Neural cell (in vitro differentiated cells): Measurements from ENCODE around the gene POLN. TPM values are rescaled to one million over a fixed set of nuclear protein-coding genes. Genes with fewer than 3 reads are reported as not detected.

ENCODE experiments used
- H2AFZ ChIP-seq: fragments of 200-600, 300-800 bp; sonication (generic), shearing (Covaris generic); 2 replicates; pipeline ENCODE4 v1.6.0; 2014; ENCODE audit warnings: low read depth, mild to moderate bottlenecking, antibody characterized with exemption, low read length, moderate library complexity
- H3F3A ChIP-seq: fragments of 200-600 bp; shearing (Covaris generic); 2 replicates; pipeline ENCODE4 v1.6.1; 2016; ENCODE audit warnings: mild to moderate bottlenecking, moderate library complexity, mixed read lengths, antibody characterized with exemption, low read length; ENCODE audit not compliant: insufficient read depth, poor library complexity, severe bottlenecking
- H3K27ac ChIP-seq: fragments of 200-600, 300-800 bp; sonication (generic), shearing (Covaris generic); 2 replicates; pipeline ENCODE4 v1.5.1; 2014; ENCODE audit warnings: mild to moderate bottlenecking, low read length, moderate library complexity
- H3K27me3 ChIP-seq: fragments of 300-800, 200-600 bp; sonication (generic), shearing (Covaris generic); 2 replicates; pipeline ENCODE4 v1.6.0; 2014; ENCODE audit warnings: mild to moderate bottlenecking, low read depth, low read length, moderate library complexity; ENCODE audit not compliant: insufficient read depth
- H3K36me3 ChIP-seq: fragments of 300-800, 200-600 bp; sonication (generic), shearing (Covaris generic); 2 replicates; pipeline ENCODE4 v1.5.1; 2014; ENCODE audit warnings: mild to moderate bottlenecking, antibody characterized with exemption, low read length, moderate library complexity; ENCODE audit not compliant: insufficient read depth
- H3K4me2 ChIP-seq: fragments of 300-800, 200-600 bp; sonication (generic), shearing (Covaris generic); 2 replicates; pipeline ENCODE4 v1.6.0; 2014; ENCODE audit warnings: mild to moderate bottlenecking, low read length
- H3K4me3 ChIP-seq: fragments of 300-800, 200-600 bp; sonication (generic), shearing (Covaris generic); 2 replicates; pipeline ENCODE4 v1.5.1; 2014; ENCODE audit warnings: mild to moderate bottlenecking, low read length, moderate library complexity
- H3K79me2 ChIP-seq: fragments of 200-600 bp; shearing (Covaris generic); replicated peaks from 2 replicates; pipeline ENCODE4 v1.6.0; 2014; ENCODE audit warnings: mild to moderate bottlenecking, low read length, moderate library complexity; ENCODE audit not compliant: insufficient read depth
- H3K9ac ChIP-seq: fragments of 300-800, 200-600 bp; sonication (generic), shearing (Covaris generic); 2 replicates; pipeline ENCODE4 v1.6.1; 2016; ENCODE audit warnings: mild to moderate bottlenecking, low read length, mixed read lengths
- H3K9me2 ChIP-seq: fragments of 200-600 bp; shearing (Covaris generic); 2 replicates; pipeline ENCODE4 v1.6.1; 2016; ENCODE audit warnings: mild to moderate bottlenecking, low read length, mixed read lengths; ENCODE audit not compliant: insufficient read depth
- H3K9me3 ChIP-seq: fragments of 200-600, 300-800 bp; sonication (generic), shearing (Covaris generic); 2 replicates; pipeline ENCODE4 v1.6.1; 2016; ENCODE audit warnings: mild to moderate bottlenecking, mixed run types, low read length, moderate library complexity, mixed read lengths
- H4K20me1 ChIP-seq: fragments of 200-600 bp; shearing (Covaris generic); 2 replicates; pipeline ENCODE4 v1.6.1; 2016; ENCODE audit warnings: mild to moderate bottlenecking, mixed run types; ENCODE audit not compliant: insufficient read depth
- EP300 ChIP-seq: fragments of 450-650 bp; conservative IDR thresholded peaks from 2 replicates; pipeline ENCODE4 v1.6.1; 2014; ENCODE audit warnings: antibody characterized with exemption, mild to moderate bottlenecking, moderate library complexity; ENCODE audit not compliant: poor library complexity, severe bottlenecking
- EZH2 ChIP-seq: fragments of 200-600, 300-800 bp; shearing (Covaris generic), sonication (generic); IDR thresholded peaks from 2 replicates; pipeline ENCODE4 v1.6.1; 2014; ENCODE audit warnings: antibody characterized with exemption, low read length, borderline replicate concordance, mild to moderate bottlenecking; ENCODE audit not compliant: insufficient read depth, poor library complexity, severe bottlenecking
- MXI1 ChIP-seq: fragments of 450-650 bp; conservative IDR thresholded peaks from 2 replicates; pipeline ENCODE4 v1.6.1; 2014; ENCODE audit warnings: antibody characterized with exemption, mild to moderate bottlenecking; ENCODE audit not compliant: poor library complexity, severe bottlenecking
- POLR2AphosphoS5 ChIP-seq: IDR thresholded peaks from 2 replicates; pipeline ENCODE4 v1.6.1; 2012
- RAD21 ChIP-seq: fragments of 450-650 bp; conservative IDR thresholded peaks from 2 replicates; pipeline ENCODE4 v1.6.1; 2014; ENCODE audit warnings: antibody characterized with exemption, mild to moderate bottlenecking, moderate library complexity
- SMC3 ChIP-seq: fragments of 450-650 bp; conservative IDR thresholded peaks from 2 replicates; pipeline ENCODE4 v1.6.1; 2014; ENCODE audit warnings: antibody characterized with exemption, mild to moderate bottlenecking, moderate library complexity; ENCODE audit not compliant: poor library complexity
- TAF1 ChIP-seq: IDR thresholded peaks from 2 replicates; pipeline ENCODE4 v1.6.1; 2012; ENCODE audit warnings: low read depth
- polyA plus RNA-seq: library from polyadenylated mRNA; depleted of rRNA; stranded (reverse); fragments of >200 nt; gene quantifications from 2 replicates; pipeline ENCODE4 v1.2.3, GENCODE V29; 2014
- TF ChIP-seq, protein P1 (sequence below): fragments of 450-650 bp; IDR thresholded peaks from 2 replicates; pipeline ENCODE4 v1.5.1; 2014; ENCODE audit warnings: antibody characterized with exemption, mild to moderate bottlenecking, moderate library complexity; ENCODE audit not compliant: poor library complexity, severe bottlenecking
- TF ChIP-seq, protein P2 (sequence below): IDR thresholded peaks from 2 replicates; pipeline ENCODE4 v1.6.1; 2012; ENCODE audit warnings: borderline replicate concordance

POLN gene
- polyA plus RNA-seq, 1 donor from 2014 or later = 1.1 TPM

DNA sequence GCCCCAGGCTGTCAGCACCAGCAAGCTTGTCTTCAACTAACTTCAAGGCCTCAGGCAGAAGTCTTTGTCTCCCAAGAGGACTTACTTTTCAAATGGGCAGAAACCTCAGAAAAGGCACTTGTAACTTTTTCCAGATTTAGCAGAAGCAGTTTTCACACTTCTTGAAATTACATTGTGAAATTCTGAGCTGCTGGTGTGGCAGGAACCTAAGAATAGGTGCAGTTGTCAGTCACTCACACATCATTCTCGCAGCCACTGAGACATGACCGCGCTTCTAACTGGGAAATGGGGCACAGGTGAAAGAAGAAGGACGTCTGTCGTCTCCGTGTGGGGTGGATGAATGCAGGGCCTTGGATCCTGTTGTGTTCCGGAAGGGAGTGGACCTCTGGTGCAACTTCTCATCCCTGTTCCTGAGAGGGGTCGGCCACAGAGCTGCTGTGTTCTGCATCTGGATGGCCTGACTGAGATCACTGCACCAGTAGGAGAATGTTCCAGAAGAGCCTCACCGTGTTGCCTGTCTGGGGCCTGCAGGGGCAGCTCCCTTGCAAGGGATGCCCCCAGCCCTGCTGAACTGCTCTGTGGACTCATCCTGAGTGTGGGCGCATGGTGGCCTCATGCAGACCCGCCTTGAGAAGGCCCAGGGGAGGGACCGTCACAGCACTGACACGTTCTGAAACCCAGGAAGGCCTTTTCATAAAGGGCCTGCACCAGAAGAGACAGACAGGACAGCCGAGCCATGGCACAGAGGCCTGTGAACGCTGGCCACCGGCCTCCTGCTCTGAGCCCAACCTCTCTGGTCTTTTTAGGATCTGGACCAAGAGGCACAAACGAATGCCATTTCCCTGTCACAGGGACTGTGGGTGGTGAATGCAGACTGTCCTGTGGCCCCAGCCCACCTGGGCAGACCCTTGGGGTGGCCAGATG lies 164.1 kb downstream of the POLN start:
- H3K9ac ChIP-seq = no peak overlapping the region
- H3K36me3 ChIP-seq = no peaks in the 10 kb centered on the region
- H3K9me2 ChIP-seq = no peaks in the 10 kb centered on the region
- H3K4me2 ChIP-seq = no peak overlapping the region
- TF ChIP-seq, protein P1, sequence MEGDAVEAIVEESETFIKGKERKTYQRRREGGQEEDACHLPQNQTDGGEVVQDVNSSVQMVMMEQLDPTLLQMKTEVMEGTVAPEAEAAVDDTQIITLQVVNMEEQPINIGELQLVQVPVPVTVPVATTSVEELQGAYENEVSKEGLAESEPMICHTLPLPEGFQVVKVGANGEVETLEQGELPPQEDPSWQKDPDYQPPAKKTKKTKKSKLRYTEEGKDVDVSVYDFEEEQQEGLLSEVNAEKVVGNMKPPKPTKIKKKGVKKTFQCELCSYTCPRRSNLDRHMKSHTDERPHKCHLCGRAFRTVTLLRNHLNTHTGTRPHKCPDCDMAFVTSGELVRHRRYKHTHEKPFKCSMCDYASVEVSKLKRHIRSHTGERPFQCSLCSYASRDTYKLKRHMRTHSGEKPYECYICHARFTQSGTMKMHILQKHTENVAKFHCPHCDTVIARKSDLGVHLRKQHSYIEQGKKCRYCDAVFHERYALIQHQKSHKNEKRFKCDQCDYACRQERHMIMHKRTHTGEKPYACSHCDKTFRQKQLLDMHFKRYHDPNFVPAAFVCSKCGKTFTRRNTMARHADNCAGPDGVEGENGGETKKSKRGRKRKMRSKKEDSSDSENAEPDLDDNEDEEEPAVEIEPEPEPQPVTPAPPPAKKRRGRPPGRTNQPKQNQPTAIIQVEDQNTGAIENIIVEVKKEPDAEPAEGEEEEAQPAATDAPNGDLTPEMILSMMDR = no peak
- TF ChIP-seq MXI1 (no peak), SMC3 (no peak), RAD21 (no peak), POLR2AphosphoS5 (no peak), EP300 (no peak), EZH2 (no peak)
- TF ChIP-seq, protein P2, sequence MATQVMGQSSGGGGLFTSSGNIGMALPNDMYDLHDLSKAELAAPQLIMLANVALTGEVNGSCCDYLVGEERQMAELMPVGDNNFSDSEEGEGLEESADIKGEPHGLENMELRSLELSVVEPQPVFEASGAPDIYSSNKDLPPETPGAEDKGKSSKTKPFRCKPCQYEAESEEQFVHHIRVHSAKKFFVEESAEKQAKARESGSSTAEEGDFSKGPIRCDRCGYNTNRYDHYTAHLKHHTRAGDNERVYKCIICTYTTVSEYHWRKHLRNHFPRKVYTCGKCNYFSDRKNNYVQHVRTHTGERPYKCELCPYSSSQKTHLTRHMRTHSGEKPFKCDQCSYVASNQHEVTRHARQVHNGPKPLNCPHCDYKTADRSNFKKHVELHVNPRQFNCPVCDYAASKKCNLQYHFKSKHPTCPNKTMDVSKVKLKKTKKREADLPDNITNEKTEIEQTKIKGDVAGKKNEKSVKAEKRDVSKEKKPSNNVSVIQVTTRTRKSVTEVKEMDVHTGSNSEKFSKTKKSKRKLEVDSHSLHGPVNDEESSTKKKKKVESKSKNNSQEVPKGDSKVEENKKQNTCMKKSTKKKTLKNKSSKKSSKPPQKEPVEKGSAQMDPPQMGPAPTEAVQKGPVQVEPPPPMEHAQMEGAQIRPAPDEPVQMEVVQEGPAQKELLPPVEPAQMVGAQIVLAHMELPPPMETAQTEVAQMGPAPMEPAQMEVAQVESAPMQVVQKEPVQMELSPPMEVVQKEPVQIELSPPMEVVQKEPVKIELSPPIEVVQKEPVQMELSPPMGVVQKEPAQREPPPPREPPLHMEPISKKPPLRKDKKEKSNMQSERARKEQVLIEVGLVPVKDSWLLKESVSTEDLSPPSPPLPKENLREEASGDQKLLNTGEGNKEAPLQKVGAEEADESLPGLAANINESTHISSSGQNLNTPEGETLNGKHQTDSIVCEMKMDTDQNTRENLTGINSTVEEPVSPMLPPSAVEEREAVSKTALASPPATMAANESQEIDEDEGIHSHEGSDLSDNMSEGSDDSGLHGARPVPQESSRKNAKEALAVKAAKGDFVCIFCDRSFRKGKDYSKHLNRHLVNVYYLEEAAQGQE = no peak
- H3K27ac ChIP-seq = no peak overlapping the region
- H3K27me3 ChIP-seq = no peaks in the 10 kb centered on the region
- H3K9me3 ChIP-seq = no peaks in the 10 kb centered on the region
- no peaks in the 10 kb centered on the region for H3F3A ChIP-seq
- no peaks in the 10 kb centered on the region for H4K20me1 ChIP-seq
- H2AFZ ChIP-seq = no peak overlapping the region
- H3K79me2 ChIP-seq = no peaks in the 10 kb centered on the region
- H3K4me3 ChIP-seq = no peak overlapping the region

DNA sequence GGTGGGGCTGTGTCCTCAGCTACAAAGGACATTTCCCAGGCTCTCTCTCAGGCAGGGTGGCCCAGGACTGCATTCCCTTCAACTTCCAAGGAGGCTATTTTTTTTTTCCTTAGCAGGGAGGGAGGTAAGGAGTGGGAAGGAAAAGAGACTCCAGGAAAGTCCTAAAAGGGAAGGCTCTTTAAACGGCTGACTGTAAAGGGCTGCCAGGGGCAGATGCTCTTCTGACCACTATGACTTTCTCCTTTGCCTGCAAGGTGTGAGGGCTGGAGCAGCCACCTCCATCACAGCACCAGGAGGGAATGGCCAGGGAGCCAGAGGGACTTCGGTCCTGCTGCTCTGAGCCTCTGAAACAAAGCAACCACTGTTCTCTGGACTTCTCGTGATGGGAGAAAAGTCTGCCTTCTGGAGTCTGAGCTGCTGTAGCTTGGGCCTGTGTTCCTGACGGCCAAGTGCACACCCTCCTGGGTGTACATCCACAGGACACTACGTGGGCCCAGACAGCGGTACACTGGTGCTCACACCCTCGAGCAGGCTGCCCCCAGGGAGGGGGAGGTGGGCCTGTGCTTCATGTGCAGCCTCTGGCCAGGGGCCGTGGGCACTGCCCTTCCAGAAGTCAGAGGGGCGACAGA lies 164.9 kb downstream of the POLN start:
- Histone ChIP-seq H3K36me3 (no peaks in the 10 kb centered on the region), H3F3A (no peaks in the 10 kb centered on the region), H2AFZ (no peak overlapping the region), H3K27ac (no peak overlapping the region), H3K79me2 (no peaks in the 10 kb centered on the region), H3K9me2 (no peaks in the 10 kb centered on the region), H3K4me3 (no peak overlapping the region), H4K20me1 (no peaks in the 10 kb centered on the region), H3K9me3 (no peaks in the 10 kb centered on the region), H3K9ac (no peak overlapping the region), H3K4me2 (no peak overlapping the region), H3K27me3 (no peaks in the 10 kb centered on the region)
- TF ChIP-seq EZH2 = no peak
- TF ChIP-seq MXI1 = no peak
- TF ChIP-seq, protein P2 = no peak
- TF ChIP-seq TAF1 = no peak
